KMS-11 (cell line): ENCODE results near the gene PRXL2B.

Experiments used
- H2AFZ ChIP-seq: fragments of 200-600 bp; sonication (generic); 2 replicates; pipeline ENCODE4 v1.6.1; 2016; ENCODE audit warnings: antibody characterized with exemption, mixed run types, low read depth
- H3K27ac ChIP-seq: fragments of 200-600 bp; sonication (generic); 2 replicates; pipeline ENCODE4 v1.6.1; 2016; ENCODE audit warnings: mild to moderate bottlenecking, mixed run types
- H3K27me3 ChIP-seq: fragments of 200-600 bp; sonication (generic); 2 replicates; pipeline ENCODE4 v1.6.1; 2017; ENCODE audit warnings: mild to moderate bottlenecking, low read depth, mixed run types, moderate library complexity; ENCODE audit not compliant: insufficient read depth
- H3K36me3 ChIP-seq: fragments of 200-600 bp; sonication (generic); 2 replicates; pipeline ENCODE4 v1.6.1; 2017; ENCODE audit warnings: mild to moderate bottlenecking, mixed run types; ENCODE audit not compliant: insufficient read depth
- H3K4me1 ChIP-seq: fragments of 200-600 bp; sonication (generic); 2 replicates; pipeline ENCODE4 v1.6.1; 2016; ENCODE audit warnings: mild to moderate bottlenecking, low read depth, mixed run types; ENCODE audit not compliant: poor library complexity, severe bottlenecking
- H3K4me2 ChIP-seq: fragments of 200-600 bp; sonication (generic); 2 replicates; pipeline ENCODE4 v1.7.0; 2016; ENCODE audit warnings: mild to moderate bottlenecking, mixed run types
- H3K4me3 ChIP-seq: fragments of 200-600 bp; sonication (generic); IDR thresholded peaks from 2 replicates; pipeline ENCODE4 v1.6.1; 2017; ENCODE audit warnings: low read depth, low read length, mixed read lengths; ENCODE audit not compliant: insufficient read depth
- H3K79me2 ChIP-seq: fragments of 200-600 bp; sonication (generic); 2 replicates; pipeline ENCODE4 v1.6.1; 2016; ENCODE audit warnings: low read depth, mixed run types; ENCODE audit not compliant: insufficient read depth
- H3K9ac ChIP-seq: fragments of 200-600 bp; sonication (generic); 2 replicates; pipeline ENCODE4 v1.6.1; 2016; ENCODE audit warnings: mild to moderate bottlenecking, mixed run types
- H4K20me1 ChIP-seq: fragments of 200-600 bp; sonication (generic); 2 replicates; pipeline ENCODE4 v1.6.1; 2016; ENCODE audit warnings: mild to moderate bottlenecking, mixed run types; ENCODE audit not compliant: insufficient read depth
- CTCF ChIP-seq: fragments of 200-600 bp; sonication (generic); conservative IDR thresholded peaks from 2 replicates; pipeline ENCODE4 v1.6.1; 2017; ENCODE audit warnings: low read depth, mild to moderate bottlenecking, antibody characterized with exemption, low read length, moderate library complexity, mixed read lengths

Gene PRXL2B

GRCh38 chr1:2558420-2558819, 28.2 kb upstream of the PRXL2B start:
- Histone ChIP-seq H3K9ac (no peak overlapping the region), H4K20me1 (no peaks in the 10 kb centered on the region), H3K79me2 (no peaks in the 10 kb centered on the region), H3K4me2 (no peak overlapping the region), H2AFZ (no peak overlapping the region), H3K4me1 (peaks cover 10% of the 10 kb centered on the region), H3K36me3 (no peaks in the 10 kb centered on the region), H3K27me3 (no peaks in the 10 kb centered on the region), H3K27ac (no peak overlapping the region), H3K4me3 (no peak overlapping the region)
- TF ChIP-seq CTCF = no peak

GRCh38 chr1:2558861-2559260, 27.7 kb upstream of the PRXL2B start:
- H4K20me1 ChIP-seq = no peaks in the 10 kb centered on the region
- no peak overlapping the region for H3K27ac ChIP-seq
- peaks cover 10% of the 10 kb centered on the region for H3K4me1 ChIP-seq
- no peak overlapping the region for H2AFZ ChIP-seq
- no peaks in the 10 kb centered on the region for H3K27me3 ChIP-seq
- no peaks in the 10 kb centered on the region for H3K36me3 ChIP-seq
- no peaks in the 10 kb centered on the region for H3K79me2 ChIP-seq
- no peak overlapping the region for H3K9ac ChIP-seq
- no peak for TF ChIP-seq CTCF
- H3K4me2 ChIP-seq = no peak overlapping the region
- no peak overlapping the region for H3K4me3 ChIP-seq

GRCh38 chr1:2559509-2560298, 26.9 kb upstream of the PRXL2B start:
- TF ChIP-seq CTCF = no peak
- Histone ChIP-seq H3K27me3 (no peaks in the 10 kb centered on the region; the same call in 1 of the 2 replicates), H3K9ac (no peak overlapping the region), H4K20me1 (no peaks in the 10 kb centered on the region), H3K4me3 (no peak overlapping the region), H2AFZ (no peak overlapping the region), H3K79me2 (no peaks in the 10 kb centered on the region), H3K4me2 (no peak overlapping the region), H3K4me1 (peaks cover 10% of the 10 kb centered on the region), H3K27ac (no peak overlapping the region), H3K36me3 (no peaks in the 10 kb centered on the region)

GRCh38 chr1:2560299-2561073, 26.1 kb upstream of the PRXL2B start:
- H3K4me3 ChIP-seq = no peak overlapping the region
- H4K20me1 ChIP-seq = no peaks in the 10 kb centered on the region
- H3K27ac ChIP-seq = no peak overlapping the region
- no peaks in the 10 kb centered on the region for H3K36me3 ChIP-seq
- no peak for TF ChIP-seq CTCF
- H3K4me2 ChIP-seq = no peak overlapping the region
- no peak overlapping the region for H2AFZ ChIP-seq
- no peak overlapping the region for H3K9ac ChIP-seq
- H3K79me2 ChIP-seq = no peaks in the 10 kb centered on the region
- peaks cover 3% of the 10 kb centered on the region for H3K4me1 ChIP-seq
- peaks cover 5% of the 10 kb centered on the region; the same call in 1 of the 2 replicates for H3K27me3 ChIP-seq
